ENCODE results near the gene IGSF21.

IGSF21 gene

DNA sequence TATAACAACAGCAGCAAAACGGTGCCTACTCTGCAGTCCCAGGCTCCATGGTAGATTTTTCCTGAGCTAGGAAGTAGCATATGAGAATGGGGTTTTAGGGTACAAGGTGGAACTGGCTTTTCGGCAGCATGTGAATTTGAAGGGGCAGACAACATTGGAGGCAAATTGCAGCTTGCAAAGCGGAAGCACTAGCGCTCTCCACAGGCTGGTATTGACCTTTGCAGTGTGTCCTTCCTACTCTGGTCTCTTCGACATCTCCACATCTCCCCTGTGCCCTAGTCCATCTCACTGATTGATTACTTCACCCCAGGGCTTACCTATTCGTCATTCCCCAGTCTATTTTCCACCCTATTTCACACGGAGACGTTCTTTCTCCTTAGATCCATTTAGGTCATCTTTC, 13.0 kb downstream of the IGSF21 start:
- no peak for DNase-seq

DNA sequence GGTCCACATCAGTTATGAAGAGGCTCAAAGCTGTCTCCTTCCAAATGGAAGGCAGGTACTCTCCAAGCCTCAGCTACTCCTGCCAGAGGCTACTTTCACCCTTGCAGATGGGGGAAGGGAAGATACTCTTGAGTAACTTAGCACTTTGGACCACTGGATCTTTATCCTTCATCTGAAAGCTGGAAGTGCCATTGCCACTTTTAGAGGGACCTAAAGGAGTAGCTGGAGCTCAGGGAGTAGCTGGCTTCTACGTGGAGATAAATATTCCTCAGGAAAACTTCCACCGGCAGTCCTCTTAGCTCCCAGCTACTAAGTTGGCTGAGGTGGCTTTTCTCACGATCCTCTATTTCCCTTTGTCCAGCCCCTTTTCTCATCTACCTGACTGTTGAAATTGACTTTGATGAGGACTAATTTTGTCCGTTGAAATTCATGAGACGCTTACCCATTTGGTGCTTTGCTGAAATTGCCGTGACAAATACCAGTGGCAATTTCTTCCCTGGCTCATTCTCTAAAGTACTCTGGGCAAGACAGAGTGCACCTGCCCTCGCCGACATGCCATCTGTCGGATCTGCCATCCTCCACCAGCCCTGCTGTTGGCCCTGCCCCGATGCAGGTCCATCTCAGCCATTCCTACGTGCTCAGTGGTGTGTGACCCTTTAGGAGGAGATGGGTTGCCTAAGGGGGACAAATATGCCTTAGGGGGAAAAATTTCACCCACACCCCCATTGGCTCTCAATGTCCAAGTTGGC, 13.6 kb downstream of the IGSF21 start:
- DNase-seq = no peak

GRCh38 chr1:18123467-18123992, 15.9 kb downstream of the IGSF21 start:
- no peak for DNase-seq

DNA sequence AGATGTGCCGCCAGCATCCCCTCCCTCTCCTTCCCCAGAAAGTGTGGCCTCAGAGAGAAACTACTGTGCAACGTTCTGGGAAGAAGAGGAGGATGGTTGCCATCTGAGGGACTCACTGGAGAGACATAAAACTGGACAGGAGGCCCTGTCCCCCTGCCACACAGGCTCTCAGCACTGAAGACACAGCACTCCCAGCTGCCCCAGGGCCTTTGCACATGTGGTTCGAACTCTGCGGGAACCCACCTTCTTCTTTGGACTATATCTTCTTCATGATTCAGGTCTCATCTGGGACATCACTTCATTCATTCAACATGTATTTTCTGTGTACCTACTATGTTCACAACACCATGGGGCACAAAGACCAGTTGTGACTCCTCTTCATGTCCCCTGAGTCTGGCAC, 17.4 kb downstream of the IGSF21 start:
- DNase-seq = no peak

DNA sequence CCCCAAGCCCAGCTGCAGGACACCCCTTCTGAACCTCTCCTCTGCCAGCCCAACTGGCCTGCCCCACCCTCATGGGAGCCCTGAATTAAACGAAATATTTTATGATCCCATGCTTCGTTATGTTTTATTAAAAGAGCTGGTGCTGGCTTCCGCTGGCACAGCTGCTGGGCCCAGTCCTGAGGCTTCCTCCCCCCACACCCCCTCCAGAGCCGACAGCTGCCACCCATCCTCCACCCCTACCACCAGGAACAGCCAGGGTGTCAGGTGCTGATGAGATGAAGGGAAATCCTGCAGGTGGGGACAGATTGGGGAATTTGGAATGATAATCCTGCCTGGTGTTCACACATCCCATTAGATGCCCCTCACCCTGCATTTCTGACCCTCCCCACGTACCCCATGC, 19.0 kb downstream of the IGSF21 start:
- no peak for DNase-seq

- no peak for DNase-seq
Observed at GRCh38 chr1:18128298-18128697, 20.7 kb downstream of the IGSF21 start.

DNA sequence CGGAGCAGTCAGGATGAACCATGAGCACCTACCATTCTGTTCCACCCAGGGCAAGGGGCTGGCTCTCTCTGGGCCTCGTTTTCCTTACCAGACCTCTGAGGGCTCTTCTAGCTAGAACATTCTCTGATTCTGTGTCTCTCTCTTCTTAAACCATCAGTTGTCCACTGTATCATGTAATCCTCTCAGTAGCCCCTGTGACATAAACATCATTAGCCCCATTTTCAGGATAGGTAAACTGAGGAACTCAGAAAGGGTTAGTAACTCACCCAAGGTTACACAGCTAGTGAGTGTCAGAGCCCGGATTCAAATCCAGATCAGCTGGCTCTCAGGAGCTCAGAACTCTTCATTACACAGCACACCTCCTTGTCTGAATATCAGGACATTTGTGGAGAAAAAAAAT, 22.8 kb downstream of the IGSF21 start:
- DNase-seq = no peak

- DNase-seq = no peak
Observed at GRCh38 chr1:18132022-18132710, 24.6 kb downstream of the IGSF21 start.

GRCh38 chr1:18132711-18133541, 25.3 kb downstream of the IGSF21 start:
- DNase-seq = peak; percentile 3

DNA sequence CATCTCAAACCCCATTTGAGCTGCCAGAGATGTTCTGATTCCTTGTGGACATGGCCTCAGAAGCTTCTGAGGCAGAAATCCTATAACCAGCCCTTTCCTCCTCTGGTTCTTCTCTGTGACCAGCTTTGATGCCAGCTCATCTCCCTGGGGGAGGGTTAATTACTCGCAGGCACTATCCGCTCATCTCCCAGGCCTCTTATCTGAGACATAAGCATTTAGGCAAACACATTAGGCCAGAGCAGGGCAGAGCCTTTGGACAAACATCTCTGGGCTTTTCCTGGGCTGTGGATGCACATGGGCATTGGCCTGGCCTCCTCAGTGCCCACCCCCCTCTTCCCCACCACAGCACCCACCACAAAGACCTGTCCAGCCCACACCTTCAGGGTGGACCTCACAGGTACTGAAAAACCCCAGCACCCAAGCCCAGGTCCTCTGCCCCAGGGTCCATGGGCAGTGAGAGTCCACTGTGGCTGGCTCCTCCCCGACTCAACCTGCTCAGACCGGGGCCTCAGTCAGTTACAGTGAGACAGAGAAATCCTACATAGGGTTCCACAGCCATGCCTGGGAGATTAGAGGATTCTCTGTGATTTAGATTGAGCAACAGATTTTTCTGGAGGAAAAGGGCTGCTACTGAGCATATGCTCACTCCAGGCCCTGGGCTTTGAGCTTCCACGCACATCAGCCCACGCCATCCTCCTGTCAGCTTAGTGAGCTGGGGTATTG, 26.9 kb downstream of the IGSF21 start:
- no peak for DNase-seq

- DNase-seq = no peak
Observed at GRCh38 chr1:18137759-18138345, 30.3 kb downstream of the IGSF21 start.

DNA sequence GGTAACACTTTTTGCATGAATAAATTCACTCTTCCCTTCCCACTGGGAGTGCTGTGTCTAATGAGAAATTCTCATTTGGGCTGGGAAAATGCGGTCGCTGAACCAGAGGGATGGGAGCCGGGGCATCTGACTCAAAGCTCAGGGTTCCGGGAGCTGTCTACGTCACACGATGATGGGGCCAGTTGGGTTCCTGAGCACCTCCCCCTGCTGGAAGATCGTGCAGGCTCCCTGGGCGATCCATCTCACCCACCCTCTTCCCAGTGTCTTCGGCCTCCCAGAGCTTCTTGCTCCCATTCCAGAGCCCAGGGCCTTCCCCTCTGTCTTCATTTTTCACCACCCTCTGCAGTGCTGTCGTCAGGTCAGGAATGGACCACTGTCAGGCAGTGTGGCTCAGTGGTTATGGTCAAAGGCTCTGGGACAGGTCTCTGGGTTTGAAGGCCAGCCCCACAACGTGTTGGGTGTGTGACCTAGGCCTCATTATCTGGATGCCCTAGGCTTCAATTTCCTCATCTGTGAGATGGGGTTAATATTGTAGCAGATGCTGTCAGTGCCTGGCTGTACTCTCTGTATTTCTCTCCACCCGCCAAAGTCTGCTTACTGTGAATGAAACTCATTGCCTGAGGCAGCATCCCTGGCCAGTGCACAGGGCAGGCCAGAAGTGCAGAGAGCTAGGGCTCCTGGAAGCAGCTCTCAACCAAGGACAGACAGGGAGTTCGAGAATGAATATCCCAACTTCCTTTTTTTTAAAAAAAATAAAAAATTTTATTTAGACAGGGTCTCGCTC, 31.8 kb downstream of the IGSF21 start:
- DNase-seq = no peak

DNA sequence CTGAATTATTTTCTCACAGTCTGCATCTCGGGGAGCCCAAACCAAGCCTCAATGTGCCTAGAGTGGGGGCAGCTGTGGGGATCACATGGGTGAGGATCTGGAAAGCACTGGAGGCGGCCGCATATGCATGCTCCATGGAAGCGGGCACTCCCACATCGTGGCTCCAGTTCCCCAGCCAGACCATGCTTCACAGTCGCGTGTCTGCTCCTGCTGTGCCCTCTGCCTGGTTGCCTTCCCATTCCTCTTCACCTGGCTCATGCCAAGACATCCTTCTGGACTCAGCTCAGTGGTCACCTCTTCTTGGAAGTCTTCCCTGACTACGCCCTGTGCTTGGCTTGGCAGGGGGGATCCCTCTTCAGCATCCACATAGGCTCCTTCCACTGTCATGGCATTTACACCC, 32.8 kb downstream of the IGSF21 start:
- no peak for DNase-seq

DNA sequence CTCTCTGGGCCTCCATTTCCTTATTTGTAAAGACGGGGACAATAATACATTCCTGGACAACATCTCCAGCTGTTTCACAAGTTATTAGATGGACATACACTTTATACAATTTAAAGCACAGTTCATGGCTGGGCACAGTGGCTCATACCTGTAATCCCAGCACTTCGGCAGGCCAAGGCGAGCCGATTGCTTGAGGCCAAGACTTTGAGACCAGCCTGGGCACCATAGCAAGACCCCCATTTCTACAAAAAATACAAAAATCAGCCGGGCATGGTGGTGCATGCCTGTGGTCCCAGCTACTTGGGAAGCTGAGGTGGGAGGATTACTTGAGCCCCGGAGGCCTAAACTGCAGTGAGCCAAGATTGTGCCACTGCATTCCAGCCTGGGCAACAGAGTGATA, 34.1 kb downstream of the IGSF21 start:
- no peak for DNase-seq

GRCh38 chr1:18142471-18142870, 34.9 kb downstream of the IGSF21 start:
- DNase-seq = no peak

GRCh38 chr1:18142969-18143368, 35.4 kb downstream of the IGSF21 start:
- DNase-seq = no peak

DNA sequence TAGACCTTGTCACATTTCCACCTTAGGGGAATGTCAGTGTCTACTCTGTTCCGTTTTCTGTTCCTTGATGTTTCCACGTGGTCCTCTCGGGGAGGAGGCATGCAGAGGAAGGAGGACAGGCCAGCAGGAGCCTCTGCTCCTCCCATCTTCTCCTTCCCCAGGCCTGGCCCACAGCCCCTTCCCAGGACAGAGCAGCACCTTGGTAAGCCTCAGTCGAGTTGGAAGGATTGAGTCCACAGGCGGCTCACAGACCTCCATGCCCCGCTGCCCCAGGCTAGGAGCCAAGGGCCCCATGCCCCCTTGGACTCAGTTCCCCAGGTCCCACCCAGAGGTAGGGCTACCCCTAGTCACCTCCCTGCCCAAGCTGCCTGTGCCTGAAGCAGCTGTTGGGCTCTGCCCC, 36.5 kb downstream of the IGSF21 start:
- no peak for DNase-seq

DNA sequence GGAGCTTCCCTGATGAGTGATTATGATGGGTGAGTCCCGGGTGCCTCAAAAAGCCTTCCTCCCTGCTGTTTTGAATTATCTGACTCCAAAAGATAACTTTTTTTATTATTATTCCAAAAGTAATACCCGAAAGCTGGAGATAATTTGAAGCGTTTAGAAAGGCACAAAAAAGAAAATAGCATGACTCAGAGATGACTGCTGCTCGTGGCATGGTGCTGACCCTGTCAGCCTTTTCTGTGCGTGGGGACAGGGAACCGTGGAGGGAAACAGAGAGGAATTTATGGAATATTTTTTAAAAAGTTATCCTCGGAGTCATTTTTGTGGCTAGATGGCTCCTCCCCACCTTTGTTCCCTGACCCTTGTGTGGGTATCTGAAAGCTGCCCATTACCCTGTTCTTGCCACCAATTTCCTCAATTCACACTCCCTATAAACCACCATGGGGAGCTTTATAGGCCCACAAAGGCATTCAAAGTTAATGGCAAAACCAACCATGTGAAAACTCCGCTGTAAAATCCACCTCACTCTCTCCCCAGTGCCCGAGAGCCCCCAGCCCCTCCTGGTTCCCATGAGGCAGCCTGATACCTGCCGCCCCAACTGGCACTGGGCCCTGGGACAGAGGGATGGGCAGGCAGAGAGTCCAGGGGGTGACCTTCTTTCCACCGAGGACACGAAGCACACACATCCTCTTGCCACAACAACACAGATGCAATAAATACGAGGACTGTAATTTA, 37.5 kb downstream of the IGSF21 start:
- no peak for DNase-seq

DNA sequence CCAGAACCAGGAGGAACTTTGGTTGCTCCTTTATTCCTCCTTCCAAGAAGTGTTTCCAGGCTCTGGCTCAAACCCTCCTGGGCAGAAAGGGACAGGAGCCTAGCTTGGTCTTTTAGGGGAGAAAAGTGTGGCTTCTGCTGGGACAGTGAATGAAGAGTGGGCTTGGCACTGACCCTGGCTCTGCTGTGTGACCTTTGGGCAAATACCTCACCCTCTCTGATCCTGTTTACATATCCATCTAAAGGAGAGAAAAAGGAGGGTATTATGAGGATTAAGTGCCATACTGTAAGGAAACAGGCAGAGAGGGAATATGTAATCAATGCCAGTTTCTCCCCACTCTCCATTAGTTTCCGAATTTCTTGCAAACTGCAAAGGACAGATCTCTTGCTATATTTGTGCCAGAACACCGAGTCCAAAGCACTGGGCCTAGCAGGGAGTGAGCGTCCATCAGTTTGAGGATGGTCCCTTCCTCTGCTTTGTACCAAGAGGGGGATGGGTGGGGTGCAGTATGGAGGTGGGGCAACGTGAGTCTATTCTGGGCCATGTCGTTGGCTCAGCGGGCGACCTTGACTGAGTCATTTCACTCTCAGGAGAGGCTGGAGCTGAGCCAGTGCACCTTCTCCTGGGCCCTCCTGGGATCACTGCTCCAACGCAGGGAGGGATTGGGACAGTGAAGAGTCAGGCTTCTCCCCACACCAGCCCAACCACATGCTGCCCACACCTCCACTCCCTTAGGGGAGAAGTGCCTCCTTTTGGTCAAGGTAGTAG, 38.4 kb downstream of the IGSF21 start:
- no peak for DNase-seq

DNA sequence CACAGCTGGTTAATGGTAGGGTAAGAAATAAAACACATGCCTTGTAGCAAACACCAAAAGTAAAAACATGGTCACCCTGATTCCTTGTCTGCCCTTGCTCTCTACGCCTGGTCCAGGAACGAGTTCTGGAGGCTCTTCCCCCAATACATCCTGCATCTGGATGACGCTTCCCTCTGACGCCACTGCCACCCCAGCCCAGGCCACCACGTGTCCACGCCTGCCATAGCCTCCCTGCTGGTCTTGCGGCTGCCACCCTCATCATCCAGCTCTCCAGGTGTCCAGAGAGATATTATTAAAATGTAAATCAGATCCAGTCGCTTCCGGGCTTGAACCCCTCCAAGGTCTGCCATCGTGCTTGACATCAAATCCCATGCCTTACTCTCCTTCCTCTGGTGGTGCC, 39.3 kb downstream of the IGSF21 start:
- no peak for DNase-seq

Measured in retina (tissue), 1 donor.